PFSK-1 (cell line): ENCODE measurements around the gene ARL3.

Experiments used
- FOXP2 ChIP-seq: optimal IDR thresholded peaks from 2 replicates; pipeline ENCODE3; 2011; ENCODE audit warnings: borderline replicate concordance, control low read depth, inconsistent platforms; ENCODE audit not compliant: insufficient read depth; ENCODE audit errors: extremely low read length, extremely low read depth
- POLR2AphosphoS5 ChIP-seq: IDR thresholded peaks from 2 replicates; pipeline ENCODE4 v1.6.1; 2012; ENCODE audit warnings: low read depth, mild to moderate bottlenecking, control low read depth, low read length, moderate library complexity
- REST ChIP-seq, 2 experiments: IDR thresholded peaks; 2 replicates each; pipeline versions ENCODE4 v1.6.1 to v1.8.0; 2011 to 2012; ENCODE audit warnings: low read depth in 2 of 2, low read length in 2 of 2, control low read depth in 1 of 2, inconsistent platforms in 1 of 2, mild to moderate bottlenecking in 1 of 2, moderate library complexity in 1 of 2; ENCODE audit not compliant: insufficient read depth in 1 of 2
- SIN3A ChIP-seq: IDR thresholded peaks from 2 replicates; pipeline ENCODE4 v1.6.1; 2012; ENCODE audit warnings: mild to moderate bottlenecking, low read length, moderate library complexity, borderline replicate concordance; ENCODE audit not compliant: insufficient read depth
- TAF1 ChIP-seq: IDR thresholded peaks from 2 replicates; pipeline ENCODE4 v1.6.1; 2012; ENCODE audit warnings: low read length, control low read depth, borderline replicate concordance; ENCODE audit not compliant: insufficient read depth

GRCh38 chr10:102676534-102677315 is 37.5 kb downstream of the ARL3 start:
- TF ChIP-seq TAF1 (no peak), POLR2AphosphoS5 (no peak), REST (IDR thresholded peaks at IDR 0.05; ENCODE audit: insufficient read depth in 1 of 2, low read depth in 2 of 2, low read length in 2 of 2) (no peak), FOXP2 (no peak), SIN3A (no peak)
